NB4 (cell line): ENCODE measurements around the gene SOX30.
"Not testable (repeated sequence)": the region's sequence is repeated elsewhere in the genome, so short reads cannot be mapped to it uniquely, and the experiment has no call there.

Experiments used
- DNase-seq: peaks from one replicate; pipeline ENCODE4 v3.0.0; 2010; ENCODE audit warnings: low read depth
- H3K4me3 ChIP-seq: one replicate; pipeline ENCODE4 v1.5.1; 2011; ENCODE audit warnings: mild to moderate bottlenecking, low read depth, low read length, moderate library complexity
- MAX ChIP-seq: IDR thresholded peaks from 2 replicates; pipeline ENCODE4 v1.6.1; 2011; ENCODE audit warnings: low read depth, low read length
- MYC ChIP-seq: IDR thresholded peaks from 2 replicates; pipeline ENCODE4 v1.6.1; 2011; ENCODE audit warnings: low read depth, low read length
- POLR2A ChIP-seq: IDR thresholded peaks from 2 replicates; pipeline ENCODE4 v1.6.1; 2011; ENCODE audit warnings: mild to moderate bottlenecking; ENCODE audit not compliant: insufficient read length; ENCODE audit errors: extremely low read depth
- TF ChIP-seq, protein P1 (sequence below): IDR thresholded peaks from one replicate; pipeline ENCODE4 v1.5.1; 2012; ENCODE audit warnings: low read depth, low read length

The SOX30 gene

GRCh38 chr5:157652377-157652692 is at the start of gene SOX30:
Gene SOX30, minus strand, starts transcription at chr5:157652438. Its CDS starts 360 bp downstream, at chr5:157652078.
- no peak within 1 kb of the TSS for H3K4me3 ChIP-seq
- TF ChIP-seq POLR2A (no peak), MYC (no peak)
- TF ChIP-seq, protein P1, sequence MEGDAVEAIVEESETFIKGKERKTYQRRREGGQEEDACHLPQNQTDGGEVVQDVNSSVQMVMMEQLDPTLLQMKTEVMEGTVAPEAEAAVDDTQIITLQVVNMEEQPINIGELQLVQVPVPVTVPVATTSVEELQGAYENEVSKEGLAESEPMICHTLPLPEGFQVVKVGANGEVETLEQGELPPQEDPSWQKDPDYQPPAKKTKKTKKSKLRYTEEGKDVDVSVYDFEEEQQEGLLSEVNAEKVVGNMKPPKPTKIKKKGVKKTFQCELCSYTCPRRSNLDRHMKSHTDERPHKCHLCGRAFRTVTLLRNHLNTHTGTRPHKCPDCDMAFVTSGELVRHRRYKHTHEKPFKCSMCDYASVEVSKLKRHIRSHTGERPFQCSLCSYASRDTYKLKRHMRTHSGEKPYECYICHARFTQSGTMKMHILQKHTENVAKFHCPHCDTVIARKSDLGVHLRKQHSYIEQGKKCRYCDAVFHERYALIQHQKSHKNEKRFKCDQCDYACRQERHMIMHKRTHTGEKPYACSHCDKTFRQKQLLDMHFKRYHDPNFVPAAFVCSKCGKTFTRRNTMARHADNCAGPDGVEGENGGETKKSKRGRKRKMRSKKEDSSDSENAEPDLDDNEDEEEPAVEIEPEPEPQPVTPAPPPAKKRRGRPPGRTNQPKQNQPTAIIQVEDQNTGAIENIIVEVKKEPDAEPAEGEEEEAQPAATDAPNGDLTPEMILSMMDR, result no peak
- DNase-seq, result no peak

GRCh38 chr5:157698674-157699073 is 46.4 kb upstream of the SOX30 start:
- not testable (repeated sequence) for H3K4me3 ChIP-seq, DNase-seq

GRCh38 chr5:157696154-157696553 is 43.9 kb upstream of the SOX30 start:
- not testable (repeated sequence) for H3K4me3 ChIP-seq, DNase-seq

DNA sequence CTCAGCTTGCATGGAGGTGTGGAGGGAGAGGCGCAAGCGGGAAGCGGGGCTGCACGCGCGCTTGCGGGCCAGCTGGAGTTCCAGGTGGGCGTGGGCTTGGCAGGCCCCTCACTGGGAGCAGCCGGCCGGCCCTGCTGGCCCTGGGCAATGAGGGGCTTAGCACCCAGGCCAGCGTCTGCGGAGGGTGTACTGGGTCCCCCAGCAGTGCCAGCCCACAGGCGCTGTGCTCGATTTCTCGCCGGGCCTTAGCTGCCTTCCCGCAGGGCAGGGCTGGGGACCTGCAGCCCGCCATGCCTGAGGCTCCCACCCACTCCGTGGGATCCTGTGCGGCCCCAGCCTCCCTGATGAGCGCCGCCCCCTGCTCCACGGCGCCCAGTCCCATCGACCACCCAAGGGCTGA is 41.6 kb upstream of the SOX30 start:
- DNase-seq, H3K4me3 ChIP-seq: not testable (repeated sequence)

DNA sequence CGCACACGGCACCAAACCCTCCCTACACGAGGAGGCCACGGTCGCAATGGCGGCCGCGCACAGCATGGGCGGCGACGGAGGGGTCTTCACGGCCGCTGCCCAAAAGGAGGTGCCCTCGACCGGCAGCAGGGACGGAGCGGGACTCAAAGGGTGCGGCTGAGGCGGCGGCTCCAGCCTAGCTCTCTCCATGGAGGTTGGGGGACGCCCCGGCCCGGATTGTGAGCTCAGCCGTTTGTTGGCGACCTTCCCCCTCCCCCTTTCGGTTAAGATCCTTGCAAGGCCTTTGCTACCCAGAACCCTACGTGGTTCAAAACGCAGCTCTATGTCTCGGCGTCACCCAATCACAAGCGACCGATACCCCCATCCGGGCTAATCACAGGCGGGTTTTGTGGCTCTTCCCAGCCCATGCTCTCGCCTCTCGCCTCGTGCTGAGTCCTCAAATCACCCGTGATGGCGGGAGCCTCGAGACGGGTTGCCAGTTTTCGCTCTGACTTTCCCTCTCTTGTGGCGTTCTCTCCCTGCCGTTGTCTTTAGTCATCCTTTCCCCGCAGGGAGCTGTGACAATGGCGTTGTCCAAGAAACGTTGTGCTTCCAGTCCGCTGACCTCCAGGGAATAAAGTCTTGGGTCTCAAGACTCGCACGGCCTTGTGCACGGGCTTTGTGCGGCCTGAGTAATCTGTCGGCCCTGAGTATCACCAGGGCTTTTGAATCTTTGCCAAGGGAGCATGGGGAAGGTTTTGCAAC is 38.6 kb upstream of the SOX30 start:
- DNase-seq, result no peak
- TF ChIP-seq MAX, result no peak
- TF ChIP-seq, protein P1, result no peak
- TF ChIP-seq MYC, result no peak
- TF ChIP-seq POLR2A, result no peak
- no peak overlapping the region for H3K4me3 ChIP-seq

DNA sequence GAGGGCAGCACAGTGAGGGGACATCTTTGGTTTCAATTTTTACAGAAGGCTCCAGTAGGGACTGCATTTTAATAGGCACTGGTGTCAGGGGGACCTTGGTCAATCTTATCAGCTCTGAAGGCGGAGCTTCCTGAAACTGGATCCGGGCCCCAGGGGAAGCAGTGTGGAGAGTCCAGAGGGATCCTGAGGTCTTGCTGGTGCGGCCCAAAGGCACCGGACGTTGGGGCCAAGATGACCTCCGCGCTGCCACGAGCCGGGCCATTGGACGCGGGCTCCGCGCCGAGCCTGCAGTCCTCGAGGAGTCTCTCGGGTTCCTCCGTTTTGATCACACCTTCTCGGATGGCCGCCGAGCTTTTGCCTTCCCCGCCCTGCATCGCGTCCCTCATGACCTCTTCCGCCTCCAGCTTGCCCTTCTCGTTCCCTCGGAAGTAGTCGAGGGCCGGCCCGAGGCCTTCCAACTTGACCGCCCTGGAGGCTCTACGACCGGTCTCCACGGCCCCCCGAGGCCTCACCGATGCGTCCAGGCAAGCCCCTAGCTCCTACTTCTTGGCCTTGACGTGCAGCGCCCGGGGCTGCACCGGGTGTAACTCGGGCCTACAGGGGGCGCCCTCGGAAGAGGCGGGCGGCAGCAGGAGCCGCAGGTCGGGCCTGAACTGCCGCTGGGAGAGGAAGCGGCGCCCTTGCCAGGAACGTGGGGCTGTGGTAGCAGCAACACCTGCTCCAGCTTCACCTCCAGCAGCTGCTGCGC is 37.9 kb upstream of the SOX30 start:
- TF ChIP-seq, protein P1, result no peak
- no peak for TF ChIP-seq MYC
- no peak for DNase-seq
- H3K4me3 ChIP-seq, result no peak overlapping the region

DNA sequence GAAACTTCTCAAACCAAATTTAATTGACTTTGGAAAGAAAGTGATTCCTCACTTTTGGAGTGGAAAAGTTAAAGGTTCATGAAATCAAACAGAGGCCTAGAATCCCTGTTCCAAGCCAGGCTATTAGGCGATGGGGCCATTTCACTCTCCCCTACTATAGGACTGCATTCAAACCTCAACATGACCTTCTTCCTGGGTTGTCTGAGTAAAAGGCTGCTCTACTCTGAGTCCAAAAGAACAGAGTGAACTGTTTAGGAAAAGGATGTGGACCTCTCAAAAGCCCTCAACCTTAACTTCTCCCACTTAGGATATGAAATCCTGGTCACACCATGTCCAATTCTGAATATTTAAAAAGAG is 34.9 kb upstream of the SOX30 start:
- no peak for DNase-seq
- TF ChIP-seq POLR2A (no peak), MAX (no peak), MYC (no peak)
- TF ChIP-seq, protein P1, result no peak

GRCh38 chr5:157686276-157687197 is 34.3 kb upstream of the SOX30 start:
- DNase-seq, H3K4me3 ChIP-seq: not testable (repeated sequence)

More for the DNA sequence above, 34.9 kb upstream of the SOX30 start:
- no peak overlapping the region for H3K4me3 ChIP-seq
